Stimulated activated CD4-positive, alpha-beta T cell treated with anti-CD3 and anti-CD28 coated beads, TNF-alpha, amount 100 ng/mL, for 1 hour (primary cell): ENCODE data around the gene COL19A1.
"Not testable (repeated sequence)": the region's sequence is repeated elsewhere in the genome, so short reads cannot be mapped to it uniquely, and the experiment has no call there.

Experiments used
- DNase-seq, 3 donors: peaks; one replicate each; pipeline ENCODE4 v3.0.0-alpha.2; 2020; ENCODE audit warnings: low read depth in 3 of 3, low spot score in 1 of 3

COL19A1 gene

DNA sequence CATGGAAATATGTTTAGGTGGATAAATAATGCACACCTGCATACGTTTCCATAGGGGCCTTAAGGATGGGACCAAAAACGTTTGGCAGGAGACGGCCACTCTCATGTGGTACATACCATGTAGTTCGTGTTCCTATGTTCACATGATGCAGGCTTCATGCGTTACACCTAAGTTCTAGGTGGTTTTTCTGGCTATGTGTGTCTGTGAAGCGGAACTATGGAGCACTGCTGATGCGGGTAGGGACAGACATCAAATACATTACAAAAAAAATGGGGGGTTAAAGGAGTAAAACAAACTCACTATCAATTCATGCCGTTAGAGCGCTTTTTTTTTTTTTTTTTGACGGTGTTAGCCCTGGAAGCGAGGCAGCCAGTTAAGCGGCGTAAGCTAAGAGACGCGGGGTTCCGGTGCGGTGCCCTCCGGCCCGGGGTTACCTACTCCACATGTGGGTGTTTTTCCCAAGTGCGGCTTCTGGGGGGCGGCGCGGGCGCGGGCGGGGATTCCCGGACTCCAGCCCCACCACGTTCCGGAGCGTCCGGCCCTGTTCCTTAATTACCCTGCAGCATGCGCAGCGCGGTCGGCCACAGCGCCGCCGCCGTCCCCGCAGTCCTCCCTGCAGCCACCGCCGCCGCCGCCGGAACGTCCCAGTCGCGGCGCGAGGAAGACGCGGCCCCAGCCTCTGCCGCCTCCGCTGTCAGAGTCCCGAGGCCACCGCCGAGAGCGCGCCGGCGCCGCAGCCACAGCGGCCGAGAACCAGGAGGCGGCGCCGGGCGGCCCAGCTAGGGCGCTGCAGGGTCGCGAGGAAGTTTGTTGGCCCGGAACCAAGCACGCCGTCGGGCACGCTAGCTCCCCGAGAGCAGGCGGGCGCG, 648 bp downstream of the COL19A1 start:
- peak; percentile 3 to 44 (median 29) for DNase-seq

GRCh38 chr6:69867639-69867976, 1.3 kb downstream of the COL19A1 start:
- DNase-seq, result no peak

DNA sequence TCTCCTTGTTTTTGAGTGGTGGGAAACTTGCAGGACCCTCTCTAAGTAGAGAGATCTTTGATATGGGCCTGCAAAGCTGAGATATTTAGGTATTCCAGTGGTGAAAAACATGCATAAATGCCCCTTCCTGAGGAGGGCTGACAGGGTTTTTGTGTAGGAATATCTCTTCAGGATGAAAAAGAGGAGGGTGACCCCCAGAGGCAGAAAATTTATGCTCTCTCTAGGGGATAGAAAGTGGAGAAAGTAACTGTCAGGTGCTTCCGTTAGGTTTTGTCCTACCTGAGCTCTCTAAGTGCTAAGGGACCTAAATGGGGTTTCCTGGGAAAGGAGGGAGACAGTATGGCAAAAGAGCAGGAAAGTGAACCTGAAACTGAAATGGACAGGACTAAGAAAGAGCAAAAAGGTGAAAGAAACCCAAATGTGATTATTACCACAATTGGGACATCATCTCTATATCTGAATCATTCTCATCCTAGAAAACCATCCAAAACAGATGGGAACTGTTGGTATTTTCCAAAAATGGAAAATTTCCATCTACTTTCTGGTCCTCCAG, 2.0 kb downstream of the COL19A1 start:
- no peak for DNase-seq

GRCh38 chr6:69868961-69869360, 2.6 kb downstream of the COL19A1 start:
- DNase-seq, result no peak

DNA sequence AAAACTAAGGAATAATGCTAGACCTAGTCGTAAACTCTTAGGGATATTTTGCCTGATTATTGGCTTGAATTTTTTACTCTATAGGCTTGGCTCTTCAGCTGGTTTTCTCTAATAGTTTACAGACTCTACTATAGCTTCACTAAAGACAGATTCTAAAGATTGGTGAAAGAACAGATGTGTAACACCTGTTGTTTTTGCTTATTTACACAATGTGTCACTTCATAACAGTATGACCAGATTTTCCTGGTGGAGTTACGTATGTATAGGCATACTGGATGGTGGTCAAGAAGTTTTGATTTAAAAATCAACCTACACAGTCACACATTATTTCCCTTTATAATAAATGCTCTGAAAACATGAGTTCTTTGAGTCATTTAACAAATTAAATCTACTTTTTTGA, 4.8 kb downstream of the COL19A1 start:
- no peak for DNase-seq

- DNase-seq, result no peak
Observed at GRCh38 chr6:69873291-69873690, 6.9 kb downstream of the COL19A1 start.

GRCh38 chr6:69875715-69876114, 9.4 kb downstream of the COL19A1 start:
- DNase-seq, result no peak

DNA sequence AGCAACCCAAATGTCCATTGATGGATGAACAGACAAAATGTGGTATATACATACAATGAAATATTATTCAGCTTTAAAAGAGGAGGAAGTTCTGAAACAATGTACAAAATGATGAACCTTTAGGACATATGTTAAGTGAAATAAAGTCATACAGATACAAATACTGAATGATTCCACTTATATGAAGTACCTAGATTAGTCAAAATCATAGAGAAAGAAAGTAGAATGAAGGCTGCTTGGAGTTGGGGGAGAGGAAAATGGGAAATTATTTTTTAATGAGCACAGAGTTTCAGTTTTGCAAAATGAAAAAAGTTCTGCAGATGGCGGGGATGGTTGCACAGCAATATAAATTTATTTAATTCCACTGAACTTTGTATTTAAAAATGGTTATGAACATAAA, 12.4 kb downstream of the COL19A1 start:
- no peak for DNase-seq

DNA sequence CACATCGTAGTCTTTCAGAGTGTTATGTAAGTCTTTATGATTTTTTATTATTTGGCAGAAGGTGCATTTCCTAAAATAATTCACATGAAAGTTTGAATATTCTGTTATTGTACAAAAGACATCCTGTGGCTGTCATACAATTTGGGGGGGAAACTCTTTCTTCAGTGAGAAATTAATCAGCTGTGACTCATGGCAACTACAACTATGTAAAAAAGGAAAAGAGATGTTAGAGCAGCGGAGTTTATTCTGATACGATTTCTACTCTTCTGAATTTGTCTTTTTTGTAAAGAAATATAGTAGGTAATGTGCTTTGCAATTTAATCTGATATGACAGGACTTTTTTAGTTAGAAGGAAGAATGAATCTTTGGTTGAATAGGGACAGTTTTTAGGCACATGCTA, 14.2 kb downstream of the COL19A1 start:
- no peak for DNase-seq

DNA sequence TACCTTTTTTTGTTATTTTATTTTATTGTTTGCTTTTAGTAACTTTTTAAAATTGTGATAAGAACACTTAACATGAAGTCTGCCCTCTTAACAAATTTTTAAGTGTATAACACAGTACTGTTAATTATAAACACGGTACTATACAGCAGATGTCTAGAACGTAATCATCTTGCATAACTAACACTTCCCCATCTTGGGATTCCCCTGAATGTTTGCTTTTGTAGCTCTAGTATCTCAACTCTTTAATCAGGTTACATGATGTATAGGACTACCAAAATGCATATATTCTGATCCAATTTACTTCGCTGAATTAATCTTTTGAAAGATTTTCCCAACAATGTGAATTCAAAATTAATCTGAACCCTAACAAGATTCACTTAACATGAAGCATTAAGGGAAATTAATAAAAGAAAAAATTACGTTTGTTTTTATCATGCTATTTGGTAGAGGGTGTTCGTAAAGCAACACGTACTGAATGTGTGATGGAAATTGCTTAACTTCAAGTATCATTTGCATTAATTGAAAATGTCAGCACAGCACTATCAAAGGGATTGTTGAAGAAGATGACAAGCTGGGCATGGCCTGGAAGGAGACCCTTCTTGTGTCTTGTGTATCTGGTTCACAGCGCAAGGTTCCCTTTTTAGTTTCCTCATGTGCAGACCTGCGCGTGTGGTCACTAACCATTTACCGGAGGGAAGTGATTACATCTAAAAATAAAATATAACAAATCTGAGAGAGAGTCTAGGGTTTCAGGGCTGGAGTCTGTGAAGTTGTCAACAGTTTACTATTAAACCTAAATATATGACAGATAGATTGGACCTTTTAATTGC, 15.2 kb downstream of the COL19A1 start:
- DNase-seq, result no peak

DNA sequence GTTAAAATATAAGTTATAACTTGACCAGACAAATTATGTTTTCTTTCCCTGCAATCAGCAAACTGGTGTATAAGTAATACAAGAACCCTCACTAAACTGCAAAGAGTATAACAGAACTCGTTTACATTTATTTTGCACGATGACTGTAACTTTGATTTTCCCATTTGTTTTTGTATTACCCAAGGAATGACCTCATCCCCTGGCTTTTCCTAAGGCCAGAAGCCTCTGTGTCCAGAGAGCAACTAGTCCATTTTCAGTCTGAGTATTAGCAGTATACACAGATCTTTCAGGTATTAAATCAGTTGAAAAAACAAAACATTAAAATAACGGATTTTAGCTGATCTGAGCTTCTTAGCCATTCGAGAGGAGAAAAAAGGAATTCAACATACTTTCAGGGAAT, 17.2 kb downstream of the COL19A1 start:
- DNase-seq, result no peak

- no peak for DNase-seq
Observed at GRCh38 chr6:69884231-69884630, 17.9 kb downstream of the COL19A1 start.

DNA sequence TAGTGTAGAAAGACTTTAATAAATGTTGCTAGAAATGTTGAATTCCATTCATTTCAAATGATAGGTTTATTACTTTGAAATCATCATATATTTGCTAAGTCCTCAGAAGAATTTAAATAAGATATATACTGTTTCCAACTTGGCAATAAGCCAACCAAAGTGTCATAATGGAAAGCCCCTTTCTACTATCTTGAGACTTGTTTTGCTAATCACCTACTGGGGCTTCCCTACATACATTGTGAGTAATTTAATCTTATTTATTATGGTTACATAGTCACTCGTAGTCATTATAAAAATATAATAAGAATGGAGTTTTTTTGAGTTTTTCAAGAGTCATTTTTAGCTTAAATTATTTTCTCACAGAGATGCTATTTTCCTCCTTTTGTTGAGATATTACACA, 20.7 kb downstream of the COL19A1 start:
- DNase-seq, result no peak

DNA sequence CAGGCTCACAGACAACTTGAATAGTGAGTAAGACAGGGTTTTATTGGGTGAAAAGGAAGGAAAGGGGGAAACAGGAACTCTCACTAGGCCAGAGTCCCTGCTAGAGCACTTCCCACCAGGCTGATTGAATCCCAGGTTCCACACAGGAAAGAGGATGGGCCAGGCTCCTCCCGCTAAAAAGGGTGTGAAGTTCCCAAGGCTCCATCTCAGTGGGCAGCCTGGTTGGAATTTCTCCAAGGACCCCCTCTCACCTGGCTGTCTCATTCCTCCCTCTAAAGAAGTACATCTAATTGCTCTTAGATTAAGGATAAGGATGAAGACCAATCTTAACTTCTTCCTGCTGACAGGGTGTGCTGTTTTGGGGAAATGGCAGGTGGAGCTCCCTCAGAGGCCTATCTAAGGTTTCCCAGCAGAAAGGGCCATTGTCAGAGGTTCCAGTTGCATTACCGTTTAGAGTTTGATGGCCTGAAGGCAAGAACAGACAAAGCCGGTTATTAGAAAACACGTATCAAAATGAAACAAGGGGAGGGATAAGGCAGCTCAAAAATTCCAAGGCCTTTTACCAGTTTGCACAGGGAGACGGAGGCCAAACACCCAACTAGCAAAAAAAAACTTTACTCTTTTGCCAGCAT, 21.5 kb downstream of the COL19A1 start:
- no peak for DNase-seq

GRCh38 chr6:69888482-69889233, 22.3 kb downstream of the COL19A1 start:
- DNase-seq, result no peak

GRCh38 chr6:69889234-69889974, 23.0 kb downstream of the COL19A1 start:
- DNase-seq, result not testable (repeated sequence)

DNA sequence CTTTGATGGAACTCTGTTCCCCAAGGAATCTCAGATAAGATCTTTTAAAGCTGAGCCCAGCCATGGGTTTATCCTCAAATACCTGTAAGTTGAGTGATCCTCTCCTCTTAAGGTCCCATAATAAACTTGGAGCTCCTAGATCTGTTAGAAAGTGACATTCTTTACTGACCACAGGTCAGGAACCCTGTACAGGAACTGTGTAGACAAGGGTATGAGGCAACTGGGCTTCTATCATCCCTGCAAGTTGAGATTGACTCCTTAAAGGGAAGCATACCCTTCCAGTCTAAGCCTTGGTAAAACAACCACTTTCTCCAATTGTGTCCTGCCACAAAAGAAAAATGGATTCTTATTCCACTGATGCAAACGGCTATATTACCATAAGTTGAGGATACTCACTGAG, 26.2 kb downstream of the COL19A1 start:
- not testable (repeated sequence) for DNase-seq

DNA sequence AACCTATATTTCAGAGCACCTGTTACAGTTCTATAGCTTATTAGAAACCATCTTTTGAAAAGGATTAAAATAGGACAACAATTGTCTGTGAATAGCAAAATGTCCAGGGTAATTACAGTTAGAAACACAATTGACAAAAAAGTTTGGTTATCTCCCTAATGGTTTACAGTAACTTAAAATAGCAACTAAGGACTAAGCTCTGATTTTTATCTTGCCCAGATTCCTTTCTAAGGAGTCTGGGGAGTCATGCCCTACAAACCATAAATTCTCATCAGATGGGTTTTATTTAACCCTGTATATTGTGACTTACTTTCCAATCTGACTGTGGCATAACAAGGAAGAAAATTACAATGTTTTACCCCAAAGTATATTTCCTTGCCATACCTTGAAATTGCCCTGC, 26.9 kb downstream of the COL19A1 start:
- not testable (repeated sequence) for DNase-seq

DNA sequence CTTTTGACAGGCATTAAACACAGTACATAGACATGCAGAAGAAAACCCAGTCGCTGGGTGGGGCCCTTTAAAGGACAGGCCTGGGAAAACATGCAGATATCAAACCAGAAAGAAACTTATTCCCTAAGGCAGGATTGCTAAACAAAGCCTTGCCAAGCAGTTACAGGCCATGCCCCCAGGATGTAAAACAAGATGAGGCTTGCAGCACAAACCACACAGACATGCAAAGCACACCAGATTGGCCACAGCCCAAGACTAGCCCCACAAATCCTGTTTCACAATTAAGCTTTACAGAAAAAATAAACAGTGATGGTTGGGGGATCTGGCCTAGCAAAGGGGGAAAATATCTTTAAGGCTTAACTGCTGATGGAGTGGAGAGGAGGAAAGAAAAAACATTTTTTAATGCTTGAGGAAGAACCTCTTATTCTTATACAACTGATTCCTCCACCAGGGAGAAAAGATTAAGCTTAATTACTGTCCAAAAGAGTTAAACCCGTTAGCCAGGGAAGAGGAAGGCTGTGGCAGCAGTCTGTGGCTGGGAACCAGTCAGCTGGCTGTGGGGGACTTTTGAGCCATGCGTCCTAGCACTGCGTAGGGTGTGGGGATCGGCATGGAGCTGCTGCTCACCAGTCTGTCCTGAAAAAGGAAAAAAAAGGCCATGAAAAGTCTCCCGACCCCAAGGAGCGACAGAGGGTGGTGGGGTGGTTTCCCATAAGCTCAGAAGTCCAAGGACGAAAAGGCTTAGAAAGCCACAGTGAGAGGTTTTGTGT, 28.4 kb downstream of the COL19A1 start:
- no peak for DNase-seq
